Activated CD4-positive, alpha-beta T cell treated with anti-CD3 and anti-CD28 coated beads, Interleukin-2, amount 10 ng/mL, durations not matched to agents 24 days and 14 days (primary cell): Measurements from ENCODE around the gene FXYD6. TPM values are rescaled to one million over a fixed set of nuclear protein-coding genes. Genes with fewer than 3 reads are reported as not detected.
A peak's percentile ranks its signal among the peaks of the same experiment; 100 is the strongest.

Experiments
- DNase-seq: peaks from one replicate; pipeline ENCODE4 v3.0.0; 2022
- H3K27ac Mint-ChIP-seq: one replicate; pipeline ENCODE4 v1.8.0; 2022; ENCODE audit warnings: mild to moderate bottlenecking, mixed read lengths
- H3K27me3 Mint-ChIP-seq: one replicate; pipeline ENCODE4 v1.8.0; 2022; ENCODE audit warnings: mixed read lengths
- H3K36me3 Mint-ChIP-seq: one replicate; pipeline ENCODE4 v1.8.0; 2022; ENCODE audit warnings: low read depth, mild to moderate bottlenecking, mixed read lengths
- H3K4me1 Mint-ChIP-seq: one replicate; pipeline ENCODE4 v1.8.0; 2021; ENCODE audit warnings: mixed read lengths
- H3K4me3 Mint-ChIP-seq: one replicate; pipeline ENCODE4 v1.8.0; 2022; ENCODE audit warnings: mild to moderate bottlenecking, moderate library complexity, mixed read lengths
- H3K9me3 Mint-ChIP-seq: one replicate; pipeline ENCODE4 v1.8.0; 2021; ENCODE audit warnings: mixed read lengths
- intact Hi-C: fragments of 100-400 bp; cut with micrococcal nuclease; formaldehyde crosslinking; loops from one replicate; pipeline ENCODE4 v1.15.1; 2023
- total RNA-seq: library from RNA; stranded (reverse); gene quantifications from 2 replicates; pipeline ENCODE4 v1.2.3, GENCODE V29; 2022

The FXYD6 gene
- total RNA-seq, 1 donor from 2014 or later: not detected

- Mint-ChIP-seq H3K4me1 (peaks cover 16% of the 10 kb centered on the region), H3K4me3 (no peak overlapping the region), H3K9me3 (no peaks in the 10 kb centered on the region), H3K27me3 (peaks cover 22% of the 10 kb centered on the region), H3K27ac (no peak overlapping the region), H3K36me3 (no peaks in the 10 kb centered on the region)
- no peak for DNase-seq
- intact Hi-C loops: loop anchor here (10.0 kb wide), 1 partner anchor 370 kb away; the partner anchor contains the start of gene SCN2B
These were observed 71.4 kb downstream of the FXYD6 start for GRCh38 chr11:117805045-117805444.

GRCh38 chr11:117803896-117804295 lies 72.6 kb downstream of the FXYD6 start:
- Mint-ChIP-seq H3K27me3 (peaks cover 32% of the 10 kb centered on the region), H3K9me3 (no peaks in the 10 kb centered on the region), H3K4me3 (no peak overlapping the region), H3K27ac (no peak overlapping the region), H3K4me1 (peaks cover 6% of the 10 kb centered on the region), H3K36me3 (no peaks in the 10 kb centered on the region)
- no peak for DNase-seq
- intact Hi-C loops: loop anchor here (10.0 kb wide), 1 partner anchor 371 kb away; the partner anchor contains the start of gene SCN2B

- Mint-ChIP-seq H3K9me3 (no peaks in the 10 kb centered on the region), H3K27me3 (peaks cover 59% of the 10 kb centered on the region), H3K4me1 (peaks cover 3% of the 10 kb centered on the region), H3K36me3 (no peaks in the 10 kb centered on the region), H3K27ac (no peak overlapping the region), H3K4me3 (no peak overlapping the region)
- no peak for DNase-seq
- intact Hi-C loops: loop anchor here (10.0 kb wide), 1 partner anchor 375 kb away; the partner anchor contains the start of gene SCN2B
These were observed 76.8 kb downstream of the FXYD6 start for GRCh38 chr11:117799634-117800033.

GRCh38 chr11:117796872-117797529 lies 79.5 kb downstream of the FXYD6 start, which contains the start of gene DSCAML1:
TSS of gene DSCAML1 (minus strand) at chr11:117797216. CDS start at chr11:117797079, 137 bp downstream.
- Mint-ChIP-seq H3K4me1 (peaks cover 3% of the 10 kb centered on the region), H3K4me3 (peak within 1 kb of the TSS; percentile 47), H3K36me3 (no peaks in the 10 kb centered on the region), H3K27me3 (peaks cover 72% of the 10 kb centered on the region), H3K9me3 (no peaks in the 10 kb centered on the region), H3K27ac (no peak within 1 kb of the TSS)
- intact Hi-C loops: no loop called here
- DNase-seq: peak; percentile 80

- Mint-ChIP-seq H3K27ac (no peak overlapping the region), H3K27me3 (peaks cover 67% of the 10 kb centered on the region), H3K36me3 (no peaks in the 10 kb centered on the region), H3K9me3 (no peaks in the 10 kb centered on the region), H3K4me1 (peaks cover 3% of the 10 kb centered on the region), H3K4me3 (no peak overlapping the region)
- intact Hi-C loops: no loop called here
- no peak for DNase-seq
These were observed 80.0 kb downstream of the FXYD6 start for GRCh38 chr11:117796456-117796871.

- no peak for DNase-seq
- Mint-ChIP-seq H3K4me1 (peaks cover 3% of the 10 kb centered on the region), H3K4me3 (no peak overlapping the region), H3K9me3 (no peaks in the 10 kb centered on the region), H3K27me3 (peaks cover 65% of the 10 kb centered on the region), H3K27ac (no peak overlapping the region), H3K36me3 (no peaks in the 10 kb centered on the region)
- intact Hi-C loops: no loop called here
These were observed 80.6 kb downstream of the FXYD6 start for GRCh38 chr11:117795638-117796455.

GRCh38 chr11:117794772-117795629 lies 81.5 kb downstream of the FXYD6 start:
- no peak overlapping the region for H3K27ac Mint-ChIP-seq
- peaks cover 3% of the 10 kb centered on the region for H3K4me1 Mint-ChIP-seq
- H3K27me3 Mint-ChIP-seq: peaks cover 58% of the 10 kb centered on the region
- no peak for DNase-seq
- H3K4me3 Mint-ChIP-seq: no peak overlapping the region
- no peaks in the 10 kb centered on the region for H3K36me3 Mint-ChIP-seq
- intact Hi-C loops: no loop called here
- no peaks in the 10 kb centered on the region for H3K9me3 Mint-ChIP-seq

GRCh38 chr11:117794135-117794534 lies 82.3 kb downstream of the FXYD6 start:
- no peak overlapping the region for H3K27ac Mint-ChIP-seq
- H3K27me3 Mint-ChIP-seq: peaks cover 52% of the 10 kb centered on the region
- no peaks in the 10 kb centered on the region for H3K36me3 Mint-ChIP-seq
- no peak overlapping the region for H3K4me3 Mint-ChIP-seq
- intact Hi-C loops: no loop called here
- H3K9me3 Mint-ChIP-seq: no peaks in the 10 kb centered on the region
- DNase-seq: no peak
- H3K4me1 Mint-ChIP-seq: peaks cover 3% of the 10 kb centered on the region

- H3K36me3 Mint-ChIP-seq: no peaks in the 10 kb centered on the region
- no peak overlapping the region for H3K27ac Mint-ChIP-seq
- no peak overlapping the region for H3K4me3 Mint-ChIP-seq
- H3K9me3 Mint-ChIP-seq: no peaks in the 10 kb centered on the region
- H3K27me3 Mint-ChIP-seq: peaks cover 50% of the 10 kb centered on the region
- intact Hi-C loops: no loop called here
- no peak for DNase-seq
- peaks cover 3% of the 10 kb centered on the region for H3K4me1 Mint-ChIP-seq
These were observed 82.9 kb downstream of the FXYD6 start for GRCh38 chr11:117793583-117793982.

- no peak overlapping the region for H3K27ac Mint-ChIP-seq
These were observed 83.5 kb downstream of the FXYD6 start for GRCh38 chr11:117792992-117793391.

GRCh38 chr11:117792241-117792640 lies 84.2 kb downstream of the FXYD6 start:
- peaks cover 42% of the 10 kb centered on the region for H3K27me3 Mint-ChIP-seq
- DNase-seq: no peak
- no peak overlapping the region for H3K27ac Mint-ChIP-seq
- H3K4me1 Mint-ChIP-seq: no peaks in the 10 kb centered on the region
- no peak overlapping the region for H3K4me3 Mint-ChIP-seq
- no peaks in the 10 kb centered on the region for H3K9me3 Mint-ChIP-seq
- intact Hi-C loops: no loop called here
- H3K36me3 Mint-ChIP-seq: no peaks in the 10 kb centered on the region

More at GRCh38 chr11:117792992-117793391, 83.5 kb downstream of the FXYD6 start:
- no peak for DNase-seq
- intact Hi-C loops: no loop called here
- H3K36me3 Mint-ChIP-seq: no peaks in the 10 kb centered on the region
- no peaks in the 10 kb centered on the region for H3K9me3 Mint-ChIP-seq
- peaks cover 45% of the 10 kb centered on the region for H3K27me3 Mint-ChIP-seq
- H3K4me1 Mint-ChIP-seq: peaks cover 3% of the 10 kb centered on the region
- H3K4me3 Mint-ChIP-seq: no peak overlapping the region

GRCh38 chr11:117790279-117790678 lies 86.2 kb downstream of the FXYD6 start:
- no peaks in the 10 kb centered on the region for H3K4me1 Mint-ChIP-seq
- no peak overlapping the region for H3K4me3 Mint-ChIP-seq
- peaks cover 35% of the 10 kb centered on the region for H3K27me3 Mint-ChIP-seq
- H3K9me3 Mint-ChIP-seq: no peaks in the 10 kb centered on the region
- DNase-seq: no peak
- no peaks in the 10 kb centered on the region for H3K36me3 Mint-ChIP-seq
- no peak overlapping the region for H3K27ac Mint-ChIP-seq
- intact Hi-C loops: no loop called here

GRCh38 chr11:117789241-117789640 lies 87.2 kb downstream of the FXYD6 start:
- intact Hi-C loops: no loop called here
- H3K4me1 Mint-ChIP-seq: no peaks in the 10 kb centered on the region
- H3K36me3 Mint-ChIP-seq: no peaks in the 10 kb centered on the region
- H3K27me3 Mint-ChIP-seq: peaks cover 25% of the 10 kb centered on the region
- no peak overlapping the region for H3K4me3 Mint-ChIP-seq
- H3K9me3 Mint-ChIP-seq: no peaks in the 10 kb centered on the region
- DNase-seq: no peak
- H3K27ac Mint-ChIP-seq: no peak overlapping the region
